Skeletal muscle cell (primary cell): ENCODE data around the gene ZBTB47.

Experiments
- DNase-seq: peaks from one replicate; pipeline ENCODE4 v3.0.0-alpha.2; 2010; ENCODE audit warnings: low read depth
- H3K4me3 ChIP-seq: 2 replicates; pipeline ENCODE4 v1.5.1; 2011; ENCODE audit warnings: low read depth, mild to moderate bottlenecking, control low read depth, low read length, moderate library complexity

ZBTB47 gene

GRCh38 chr3:42705962-42706585 lies 52.6 kb downstream of the ZBTB47 start:
- no peak for DNase-seq
- H3K4me3 ChIP-seq, result no peak overlapping the region

GRCh38 chr3:42706721-42707619 lies 53.5 kb downstream of the ZBTB47 start:
- no peak for DNase-seq
- no peak overlapping the region for H3K4me3 ChIP-seq

GRCh38 chr3:42707620-42708355 lies 54.3 kb downstream of the ZBTB47 start:
- DNase-seq, result no peak
- H3K4me3 ChIP-seq, result no peak overlapping the region

- H3K4me3 ChIP-seq, result no peak overlapping the region
- no peak for DNase-seq
These were observed 55.2 kb downstream of the ZBTB47 start for GRCh38 chr3:42708611-42709151.

GRCh38 chr3:42709621-42710020 lies 56.1 kb downstream of the ZBTB47 start:
- no peak overlapping the region for H3K4me3 ChIP-seq
- no peak for DNase-seq

GRCh38 chr3:42710323-42711021 lies 57.0 kb downstream of the ZBTB47 start:
- no peak for DNase-seq
- no peak overlapping the region for H3K4me3 ChIP-seq

GRCh38 chr3:42711491-42712343 lies 58.2 kb downstream of the ZBTB47 start:
- H3K4me3 ChIP-seq, result no peak overlapping the region
- no peak for DNase-seq

GRCh38 chr3:42712344-42712648 lies 58.8 kb downstream of the ZBTB47 start:
- H3K4me3 ChIP-seq, result no peak overlapping the region
- DNase-seq, result no peak

- no peak overlapping the region for H3K4me3 ChIP-seq
- no peak for DNase-seq
These were observed 59.3 kb downstream of the ZBTB47 start for GRCh38 chr3:42712688-42713372.

- H3K4me3 ChIP-seq, result no peak overlapping the region
- no peak for DNase-seq
These were observed 60.2 kb downstream of the ZBTB47 start for GRCh38 chr3:42713747-42714146.

- no peak for DNase-seq
- no peak overlapping the region for H3K4me3 ChIP-seq
These were observed 60.8 kb downstream of the ZBTB47 start for GRCh38 chr3:42714171-42714852.
